Mesenteric fat pad (tissue), 1 donor: ENCODE data around the gene CARD18. TPM values are rescaled to one million over a fixed set of nuclear protein-coding genes. Genes with fewer than 3 reads are reported as not detected.
"Not testable (repeated sequence)": the region's sequence is repeated elsewhere in the genome, so short reads cannot be mapped to it uniquely, and the experiment has no call there.

Experiments used
- DNase-seq: peaks from one replicate; pipeline ENCODE4 v3.0.0-alpha.2; 2020; ENCODE audit warnings: low spot score
- total RNA-seq: library from RNA; stranded (reverse); fragmentation: NEBNext Ultra II Directional; extraction: Animal tissue kit (Norgen Biotek cat#: 25700); gene quantifications from one replicate; pipeline ENCODE4 v1.2.1, GENCODE V29; 2021
- donor health status: DM: yes; HTN: yes; CAD: no.

The CARD18 gene
- total RNA-seq, 1 donor from 2014 or later = not detected

DNA sequence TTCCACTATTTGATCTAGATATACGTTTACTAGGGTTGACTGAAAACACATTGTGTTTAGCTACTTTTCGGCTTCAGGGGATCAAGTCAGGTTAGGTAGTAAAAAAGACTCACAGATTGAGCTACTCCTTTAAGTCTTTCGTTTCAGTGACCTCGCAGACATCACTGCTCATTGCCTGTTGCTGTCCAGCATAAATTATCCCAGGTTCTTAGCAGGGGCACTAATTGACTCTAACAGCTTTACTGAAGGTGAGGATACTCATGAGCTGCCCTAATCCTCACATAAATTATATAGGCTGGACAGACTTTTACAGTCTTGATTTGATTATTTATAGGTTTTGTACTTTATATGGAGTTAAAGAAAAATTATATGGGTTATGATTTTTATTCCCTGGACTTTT is 3.7 kb downstream of the CARD18 start:
- DNase-seq = no peak

- no peak for DNase-seq
Observed at GRCh38 chr11:105132716-105133511, 6.7 kb downstream of the CARD18 start.

- no peak for DNase-seq
Observed at GRCh38 chr11:105130189-105130813, 9.3 kb downstream of the CARD18 start.

- no peak for DNase-seq
Observed at GRCh38 chr11:105124756-105125155, 14.8 kb downstream of the CARD18 start.

GRCh38 chr11:105111145-105111944 is 28.2 kb downstream of the CARD18 start:
- DNase-seq = no peak

- no peak for DNase-seq
Observed at GRCh38 chr11:105110688-105111030, 28.9 kb downstream of the CARD18 start.

GRCh38 chr11:105109855-105110687 is 29.5 kb downstream of the CARD18 start:
- no peak for DNase-seq

DNA sequence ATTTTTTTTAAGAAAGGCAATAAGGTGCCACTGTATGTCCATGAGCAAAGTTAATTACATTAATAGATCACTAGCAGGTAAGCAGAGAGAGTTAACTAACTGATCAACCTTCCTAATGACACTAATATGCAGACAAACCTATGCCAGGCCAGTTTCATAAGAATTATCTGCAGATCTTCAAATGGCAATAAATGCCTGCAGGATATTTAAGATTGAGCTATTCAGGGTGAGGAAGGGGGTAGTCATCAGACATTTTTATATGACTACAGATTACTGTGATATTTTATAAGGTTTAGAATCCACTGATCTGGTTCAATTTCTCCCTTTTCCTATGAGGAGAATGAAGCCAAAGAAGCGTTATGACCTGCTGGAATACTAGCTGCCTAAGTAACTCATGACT is 30.2 kb downstream of the CARD18 start:
- no peak for DNase-seq

- no peak for DNase-seq
Observed at GRCh38 chr11:105108247-105108646, 31.3 kb downstream of the CARD18 start.

DNA sequence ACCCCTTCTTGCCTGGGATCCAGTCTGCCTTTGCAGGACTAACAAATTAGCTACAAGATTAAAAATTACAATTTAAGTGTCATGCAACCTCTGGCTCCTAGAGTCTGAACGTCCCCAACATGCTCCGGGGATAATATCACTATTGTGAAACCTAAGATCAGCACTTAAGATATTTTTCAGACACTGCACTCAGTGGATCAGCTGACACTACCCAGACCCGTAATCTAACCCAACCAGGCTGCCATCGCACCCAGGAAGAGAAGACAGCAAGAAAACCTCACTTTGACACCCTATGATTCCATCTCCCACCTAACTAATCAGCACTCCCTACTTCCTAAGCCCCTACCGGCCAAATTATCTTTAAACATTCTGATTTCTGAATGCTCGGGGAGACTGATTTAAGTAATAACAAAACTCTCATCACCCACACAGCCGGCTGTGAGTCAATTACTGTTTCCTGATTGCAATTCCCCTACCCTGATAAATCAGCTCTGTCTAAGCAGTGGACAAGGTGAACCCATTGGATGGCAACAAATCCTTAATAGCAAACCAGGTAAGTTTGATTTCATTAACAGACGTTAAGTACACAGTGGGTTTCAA is 32.2 kb downstream of the CARD18 start:
- DNase-seq = not testable (repeated sequence)

- DNase-seq = no peak
Observed at GRCh38 chr11:105106140-105106539, 33.4 kb downstream of the CARD18 start.

- DNase-seq = no peak
Observed at GRCh38 chr11:105104292-105104691, 35.3 kb downstream of the CARD18 start.

GRCh38 chr11:105103336-105103735 is 36.2 kb downstream of the CARD18 start:
- DNase-seq = no peak

- DNase-seq = not testable (repeated sequence)
Observed at GRCh38 chr11:105102079-105102581, 37.4 kb downstream of the CARD18 start.

DNA sequence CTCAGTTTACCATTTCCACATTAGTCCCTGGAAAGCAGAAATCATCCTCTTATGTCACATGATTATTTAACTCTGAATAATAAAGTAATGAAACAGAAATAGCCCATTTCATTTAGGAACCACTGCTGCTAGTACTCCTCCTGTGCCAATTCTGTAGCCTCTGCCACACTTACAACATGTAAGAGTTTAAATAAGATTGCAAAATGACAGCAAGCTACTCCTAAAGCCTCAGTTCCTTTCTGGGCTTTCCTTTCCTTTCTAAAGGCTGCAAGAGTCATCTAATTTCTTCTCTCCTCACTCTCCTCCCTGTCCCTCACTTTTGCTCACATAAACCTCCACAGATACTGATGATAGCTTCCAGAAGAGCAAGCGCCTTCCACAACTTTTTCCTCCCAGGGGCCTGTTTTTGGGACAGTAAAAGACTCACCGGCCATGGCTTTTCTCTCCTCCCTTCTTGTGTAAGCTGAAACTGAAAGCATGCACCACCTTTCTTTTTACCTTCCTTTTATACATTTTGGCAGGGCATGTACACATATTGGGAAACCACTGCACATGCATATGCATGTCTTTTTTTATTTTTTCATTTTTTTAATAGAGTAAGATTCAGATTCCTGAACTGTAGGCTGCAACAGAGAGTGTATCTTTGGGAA is 38.5 kb downstream of the CARD18 start:
- no peak for DNase-seq

DNA sequence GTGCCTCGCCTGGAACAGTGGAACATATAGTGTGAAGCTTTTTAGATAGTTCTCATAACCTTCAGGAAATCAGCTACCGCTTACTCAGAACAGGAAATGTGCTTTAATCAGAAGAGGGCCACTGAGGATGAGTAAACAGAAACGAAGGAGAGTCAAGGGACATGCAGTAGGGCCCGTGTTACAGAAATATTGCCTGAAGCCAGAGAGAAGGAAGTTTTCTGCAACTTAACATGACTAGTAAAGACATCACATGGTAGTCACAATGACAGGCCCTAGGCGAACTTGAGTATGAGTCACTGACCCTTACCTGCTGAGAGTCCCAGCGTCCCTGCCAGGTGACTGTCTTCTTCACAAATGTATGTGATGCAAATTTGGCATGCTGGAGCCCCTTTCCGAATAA is 39.4 kb downstream of the CARD18 start:
- no peak for DNase-seq

DNA sequence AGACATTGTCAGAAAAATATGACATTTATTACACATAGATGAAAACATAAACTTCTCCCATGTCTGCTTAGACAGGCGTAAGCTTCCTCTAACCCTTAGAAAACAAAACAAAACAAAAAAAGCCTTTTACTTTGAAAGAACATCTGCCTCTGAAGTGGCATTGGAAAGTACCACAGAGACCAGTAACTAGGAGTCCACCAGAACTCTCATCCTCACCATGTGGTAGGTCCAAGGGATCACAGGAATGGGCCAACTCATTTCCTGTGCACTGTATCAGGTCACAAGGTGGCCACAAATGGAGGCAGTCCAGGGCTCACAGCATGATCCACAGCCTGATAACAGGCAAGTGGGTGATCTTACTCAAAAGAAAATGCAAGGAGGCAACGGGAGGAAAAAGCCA is 40.0 kb downstream of the CARD18 start:
- not testable (repeated sequence) for DNase-seq

DNA sequence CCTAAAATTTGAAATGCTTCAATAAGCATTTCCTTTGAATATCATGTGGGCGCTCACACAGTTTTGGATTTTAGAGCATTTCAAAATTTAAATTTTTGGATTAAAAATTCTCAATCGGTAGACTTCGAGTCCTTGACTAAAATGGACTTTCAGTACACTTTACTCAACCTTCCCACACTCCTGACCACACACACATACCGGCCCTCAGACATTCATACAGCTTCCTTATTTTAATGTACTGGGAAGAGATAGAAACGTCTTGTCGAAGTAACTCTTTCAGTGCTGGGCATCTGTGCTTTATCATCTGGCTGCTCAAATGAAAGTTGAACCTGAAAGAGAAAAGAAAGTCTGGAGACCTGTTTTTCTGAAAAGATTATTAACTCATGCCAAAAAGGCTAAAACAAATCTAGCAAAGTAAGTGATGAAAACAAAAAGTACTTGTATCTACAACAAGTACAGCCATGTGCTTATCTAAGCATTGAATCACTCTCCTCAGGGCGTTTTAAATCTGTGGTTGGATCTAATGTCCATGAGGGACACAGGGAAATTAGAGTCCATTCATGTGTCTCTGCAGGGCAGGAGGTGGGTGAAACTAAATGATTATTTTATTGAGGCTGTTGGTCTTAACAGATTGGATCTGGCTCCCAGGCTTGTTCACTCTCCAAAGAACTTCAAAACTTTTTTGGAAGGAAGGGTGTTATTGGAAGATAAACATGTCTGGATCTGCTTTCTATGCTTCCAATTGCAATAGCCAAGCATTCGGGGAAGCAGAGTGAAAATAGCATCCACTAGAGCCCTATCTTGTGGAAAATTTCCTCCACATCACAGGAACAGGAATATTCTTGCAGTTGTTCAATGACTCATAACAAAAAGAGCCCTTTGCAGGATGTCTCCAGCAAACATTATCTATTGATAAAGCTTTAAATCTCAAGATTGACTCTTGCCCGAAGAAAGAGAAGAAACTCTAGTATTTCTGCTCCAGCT is 47.0 kb downstream of the CARD18 start:
- no peak for DNase-seq
